Measurements from ENCODE around the gene CSTF3. TPM values are rescaled to one million over a fixed set of nuclear protein-coding genes. Genes with fewer than 3 reads are reported as not detected.

Gene CSTF3
- total and polyA plus RNA-seq, 8 donors: 23.5 to 64.4 (median 49.8) TPM

- no peak overlapping the region for H3K27ac ChIP-seq
Measured at GRCh38 chr11:33035011-33035410, 126.3 kb downstream of the CSTF3 start.

More at GRCh38 chr11:33035011-33035410, 126.3 kb downstream of the CSTF3 start:
- Histone ChIP-seq H3K4me1 (peaks cover 0 to 5% of the 10 kb centered on the region in 2 donors), H3K4me3 (no peak overlapping the region), H3K9me3 (no peaks in the 10 kb centered on the region), H3K27me3 (no peaks in the 10 kb centered on the region), H3K36me3 (no peaks in the 10 kb centered on the region)
- DNase-seq: no peak
- intact Hi-C loops (cut with DNase I): no loop called here
- no peak for TF ChIP-seq CTCF (IDR thresholded peaks at IDR 0.05)
- ATAC-seq: no peak

Other genes with a start within 250 kb of the CSTF3 start
- gene DEPDC7, start 145.6 kb downstream of the CSTF3 start, total RNA-seq: 1 to 10 TPM; 1.2 to 1.7 TPM
- gene DEPDC7, start 145.6 kb downstream of the CSTF3 start, polyA plus RNA-seq (ENCODE audit: insufficient read length in 6 of 6): 10 to 100 TPM; 17.6 to 23.5 (median 19.7) TPM
- gene TCP11L1, start 121.9 kb downstream of the CSTF3 start, total RNA-seq: 10 to 100 TPM; 15.6 to 25.9 TPM
- 10 to 100 TPM; 13.9 to 18.0 (median 15.5) TPM for gene TCP11L1, start 121.9 kb downstream of the CSTF3 start, polyA plus RNA-seq (ENCODE audit: insufficient read length in 6 of 6)
- gene HIPK3, start 95.9 kb upstream of the CSTF3 start, total RNA-seq: 100 to 1,000 TPM; 104 to 126 TPM
- 10 to 100 TPM; 43.1 to 51.5 (median 49.9) TPM for gene HIPK3, start 95.9 kb upstream of the CSTF3 start, polyA plus RNA-seq (ENCODE audit: insufficient read length in 6 of 6)
- under 1 TPM; 0.18 to 0.29 TPM for gene KIAA1549L, start 214.6 kb upstream of the CSTF3 start, total RNA-seq
- 1 to 10 TPM; 1.8 to 4.5 (median 2.8) TPM for gene KIAA1549L, start 214.6 kb upstream of the CSTF3 start, polyA plus RNA-seq (ENCODE audit: insufficient read length in 6 of 6)

Data from left lung (tissue), 10 donors.